Endometrium (tissue), 2 donors: ENCODE data around the gene TMEM117.

Source experiments
- FAIRE-seq: peaks from 2 replicates; lab custom pipeline; 2012; peaks lifted over from hg19 to GRCh38; lab: Jason Lieb, UNC
- donor health status: control.
- donor health status: control.

TMEM117 gene

DNA sequence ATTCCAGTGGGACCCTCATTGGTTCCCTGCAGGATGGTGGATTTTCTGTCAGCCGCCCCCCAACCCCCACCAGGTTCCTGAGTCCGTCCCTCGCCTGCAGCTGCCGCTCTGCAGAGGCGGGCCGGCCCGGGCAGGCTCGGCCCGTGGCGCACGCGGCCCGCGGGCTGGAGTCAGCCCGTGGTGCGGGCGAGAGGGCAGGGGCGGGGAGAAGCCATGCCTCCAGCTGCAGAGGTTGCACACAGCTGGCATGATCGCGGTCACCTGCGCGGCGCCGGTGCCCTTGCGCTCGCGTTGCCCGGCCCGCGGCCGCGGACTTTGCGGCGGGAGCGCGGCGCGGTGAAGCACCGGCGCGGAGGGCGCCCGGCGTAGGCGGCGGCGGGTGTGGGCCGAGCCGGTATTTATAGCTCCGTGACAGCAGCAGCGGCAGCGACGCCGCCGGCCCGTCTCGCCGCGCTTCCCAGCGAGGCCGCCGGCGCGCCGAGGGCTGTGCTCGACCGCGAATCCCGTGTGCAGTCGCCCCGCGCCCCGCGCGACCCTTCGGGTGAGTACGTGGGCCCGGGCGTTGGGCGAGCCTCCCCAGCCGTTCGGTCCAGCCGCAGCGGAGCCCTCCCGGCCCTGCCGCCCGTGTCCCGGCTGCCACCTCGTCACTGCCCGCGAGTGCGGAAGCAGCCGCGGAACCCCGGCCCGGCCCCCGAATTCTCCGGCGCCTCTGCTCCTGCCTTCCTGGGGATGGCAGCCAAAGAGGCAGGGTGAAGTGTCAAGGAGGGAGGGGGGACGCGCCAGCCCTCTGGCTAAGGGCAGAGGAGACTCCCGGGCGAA is at the start of gene TMEM117:
TMEM117 (plus strand) TSS at position 426 of the 819 bp plus-strand sequence.
- FAIRE-seq, result no peak

DNA sequence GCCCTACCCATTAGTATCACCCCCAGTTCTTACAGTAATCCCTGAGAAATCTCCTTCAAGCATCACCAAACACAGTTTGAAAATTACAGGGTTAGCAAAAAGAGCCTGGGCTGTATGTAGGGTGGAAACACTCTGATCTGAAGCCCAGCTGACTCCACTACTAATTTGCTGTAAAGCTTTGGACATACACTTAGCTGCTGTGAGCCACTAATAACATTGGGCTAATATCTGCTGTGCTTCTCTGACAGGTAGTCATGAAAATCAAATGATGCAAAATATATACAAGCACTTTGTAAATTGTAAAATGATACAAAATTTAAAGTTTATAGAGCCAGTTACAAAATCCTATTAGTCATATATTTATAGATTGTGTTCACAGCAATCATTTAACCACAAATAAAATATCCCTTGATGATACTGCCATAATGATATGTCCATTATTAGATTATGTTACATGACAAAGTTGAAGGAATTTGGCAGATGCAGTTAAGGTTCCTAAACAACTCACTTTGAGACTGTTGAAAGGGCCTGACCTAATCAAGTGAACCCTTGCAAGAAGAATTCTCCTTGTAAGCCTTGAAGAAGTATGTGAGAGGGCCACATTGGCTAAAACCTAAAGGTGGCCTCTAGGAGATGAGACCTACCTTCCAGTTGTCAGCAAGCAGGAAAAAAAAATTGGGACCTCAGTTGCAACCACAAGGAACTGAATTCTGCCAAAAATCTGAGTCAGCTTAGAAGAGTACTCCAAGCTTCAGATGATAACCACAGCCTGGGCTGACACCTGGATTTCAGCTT is 48.8 kb upstream of the TMEM117 start:
- no peak for FAIRE-seq

DNA sequence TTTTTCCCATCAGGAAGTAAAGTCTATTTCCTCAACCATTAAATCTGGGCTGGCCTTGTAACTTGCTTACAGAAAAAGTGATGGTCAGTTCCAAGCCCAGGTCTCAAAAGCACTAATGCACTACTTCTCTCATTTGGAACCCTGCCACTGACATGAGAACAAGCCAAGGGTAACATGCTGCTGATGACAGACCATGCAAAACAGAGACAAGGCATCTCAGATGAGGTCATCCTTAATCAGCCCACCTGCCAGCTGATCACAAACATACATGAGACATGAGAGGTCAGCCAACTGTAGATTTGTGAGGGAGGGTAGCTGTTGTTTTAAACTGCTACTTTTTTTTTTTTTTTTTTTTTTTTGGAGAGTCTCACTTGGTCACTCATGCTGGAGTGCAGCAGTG is 45.9 kb upstream of the TMEM117 start:
- no peak for FAIRE-seq

DNA sequence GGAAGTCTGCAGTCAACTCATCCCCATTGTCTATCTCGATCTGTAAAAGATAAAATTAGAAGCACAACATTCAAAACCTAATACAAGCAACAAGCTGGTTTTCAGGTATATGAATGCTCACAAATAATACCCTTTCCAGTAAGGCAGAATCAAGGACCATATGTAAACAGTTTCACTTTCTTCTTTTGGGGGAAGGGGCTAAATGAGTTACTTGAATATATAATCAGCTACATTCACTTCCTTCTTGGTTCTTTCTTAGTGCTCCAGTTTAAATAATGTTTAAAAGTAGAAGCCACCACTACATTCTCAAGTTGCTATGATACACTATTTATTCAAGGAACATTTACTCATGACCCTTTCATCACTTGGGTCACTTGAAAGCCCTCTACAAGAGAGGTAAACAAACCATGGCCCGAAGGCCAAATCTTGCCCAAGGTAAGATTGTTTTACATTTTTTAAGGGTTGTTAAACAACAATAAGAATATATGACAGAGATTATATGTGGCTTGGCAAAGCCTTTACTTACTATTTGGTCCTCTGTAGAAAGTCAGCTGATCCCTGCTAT is 40.1 kb upstream of the TMEM117 start:
- FAIRE-seq, result no peak

DNA sequence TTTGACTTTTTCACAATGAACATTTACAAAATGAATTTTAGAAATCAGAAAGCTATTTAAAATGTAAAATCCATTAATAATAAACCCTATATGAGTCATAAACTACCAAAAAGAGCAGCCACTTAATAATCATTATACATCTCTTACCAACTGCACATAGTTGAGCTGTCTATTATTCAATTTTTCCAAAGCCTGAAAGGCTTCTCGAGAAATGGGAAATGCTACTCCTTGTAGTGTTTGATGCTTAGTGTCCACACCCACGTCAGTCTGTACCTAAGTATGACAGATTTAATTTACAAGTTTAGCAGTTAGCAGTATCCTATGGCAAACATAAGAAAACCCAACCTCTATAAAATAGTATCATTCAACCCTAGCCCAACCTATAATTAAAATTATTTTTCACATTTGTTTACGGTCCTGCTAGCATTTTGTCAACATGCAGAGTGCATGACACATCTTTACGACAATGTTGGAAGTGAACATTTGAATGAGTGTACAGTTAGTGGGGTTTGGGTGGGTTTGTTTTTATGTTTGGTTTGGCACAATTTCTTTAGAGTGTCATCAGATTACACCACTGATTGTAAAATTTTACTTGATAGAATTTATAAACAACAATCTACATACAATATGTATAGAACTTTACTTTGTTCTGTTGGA is 38.2 kb upstream of the TMEM117 start:
- FAIRE-seq, result no peak

DNA sequence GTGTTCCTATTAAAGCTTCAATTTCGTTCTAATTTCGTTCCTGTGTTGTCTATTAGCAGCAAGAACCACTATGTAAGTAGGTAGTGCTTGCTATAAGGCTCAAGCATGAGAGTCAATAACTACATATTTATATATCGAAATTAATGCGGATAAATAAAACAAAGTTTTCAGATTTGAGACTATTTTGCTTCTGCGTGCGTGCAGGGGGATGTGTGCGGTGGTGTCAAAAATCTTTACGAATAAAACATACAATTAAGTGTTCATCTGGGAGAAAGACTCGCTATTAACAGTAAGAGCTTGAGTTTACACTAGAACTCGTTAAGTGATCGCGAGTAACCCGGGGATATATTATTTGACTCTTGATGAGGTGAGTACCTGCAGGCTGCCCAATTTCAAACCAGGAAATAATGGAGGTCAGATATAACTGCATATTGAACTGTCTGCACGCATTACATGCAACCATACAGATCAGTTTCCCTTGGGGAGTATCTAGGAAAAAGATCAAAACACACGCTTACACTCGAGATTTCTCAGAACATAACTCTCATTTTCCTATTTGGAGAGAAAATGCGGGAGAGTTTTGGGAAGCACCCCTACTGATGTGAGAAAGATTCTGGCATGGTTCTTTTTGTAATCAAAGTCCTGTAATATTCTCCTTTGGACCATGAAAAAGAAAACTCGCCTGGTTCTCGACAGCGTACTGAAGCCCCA is 30.6 kb upstream of the TMEM117 start:
- no peak for FAIRE-seq

DNA sequence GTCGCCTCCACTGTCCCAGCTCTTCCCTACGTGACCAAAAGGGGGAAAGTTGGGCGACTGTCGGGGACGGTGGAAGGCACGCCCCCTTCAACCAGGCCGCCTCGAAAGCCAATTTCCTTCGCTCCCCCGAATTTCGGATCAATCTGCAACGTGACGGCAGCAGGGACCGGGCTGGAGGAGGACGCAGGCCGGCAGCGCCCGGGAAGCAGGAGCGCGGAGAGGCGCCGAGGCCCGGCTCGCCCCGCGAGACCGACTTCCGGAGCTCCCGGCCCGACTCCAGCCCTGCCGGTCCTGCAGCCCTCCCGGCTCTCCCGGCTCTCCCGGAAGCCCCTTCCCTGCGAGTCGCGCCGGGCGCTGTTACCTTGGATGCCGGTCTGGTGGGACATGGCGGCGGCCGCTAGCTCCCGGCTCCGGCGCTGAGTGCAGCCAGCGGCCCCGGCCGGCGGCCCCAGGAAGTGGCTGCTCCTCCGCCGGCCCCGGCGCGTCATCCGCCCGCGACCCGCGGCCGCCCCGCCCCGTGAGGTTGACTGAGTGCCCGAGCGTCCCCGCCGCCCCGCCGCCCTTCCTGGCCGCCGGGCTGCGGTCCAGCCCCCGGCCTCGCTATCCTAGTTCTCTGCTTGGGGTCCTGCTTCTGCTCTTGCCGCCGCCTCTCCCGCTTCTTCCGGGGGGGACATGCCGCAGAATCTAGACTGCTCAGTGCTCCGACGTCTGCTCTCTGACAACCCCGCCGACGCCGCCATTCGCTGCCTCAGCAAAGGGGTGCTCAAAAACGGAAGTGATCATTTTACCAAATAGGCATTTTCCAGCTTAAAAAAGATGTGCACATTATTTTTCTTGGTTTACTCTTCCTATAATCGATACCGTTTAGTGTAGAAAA is 29.8 kb upstream of the TMEM117 start, which contains the start of gene TWF1:
TWF1 (minus strand) TSS at position 458 of the 877 bp plus-strand sequence; CDS start at position 386, 72 bp downstream.
- no peak for FAIRE-seq

DNA sequence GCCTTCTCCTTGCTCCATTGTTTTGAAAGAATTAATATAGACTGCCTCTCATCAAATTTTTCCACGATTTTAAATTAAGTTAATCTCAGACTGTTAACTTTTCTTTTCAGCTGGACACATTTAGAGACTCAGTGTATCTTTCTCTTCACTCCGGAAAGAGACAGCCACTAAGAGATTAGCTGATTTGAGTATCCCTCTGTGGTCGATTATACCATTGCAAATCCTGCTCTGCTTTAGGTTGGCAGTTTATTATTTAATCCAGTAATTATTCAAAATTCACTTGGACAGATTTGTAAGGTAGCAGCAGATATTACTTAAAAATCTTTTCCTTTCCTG is 29.2 kb upstream of the TMEM117 start:
- no peak for FAIRE-seq

DNA sequence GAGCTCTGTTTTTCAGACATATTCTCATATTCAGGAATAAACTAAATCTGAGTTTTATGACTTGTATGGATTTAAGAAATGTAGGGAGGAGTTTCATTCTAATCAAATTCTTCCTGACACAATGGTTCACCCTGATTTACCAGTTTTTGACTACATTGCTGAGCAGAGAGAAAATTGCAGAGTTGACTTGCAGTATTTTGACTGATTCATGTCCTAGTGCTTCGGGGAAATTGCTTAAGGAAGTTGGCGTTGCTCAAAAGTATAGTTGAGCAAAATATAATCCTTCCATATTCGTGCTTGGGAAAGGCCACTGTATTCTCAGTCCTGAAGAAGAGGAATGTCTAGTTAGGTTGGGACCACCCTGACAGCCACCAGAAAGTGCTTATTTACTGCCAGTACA is 28.5 kb upstream of the TMEM117 start:
- no peak for FAIRE-seq

DNA sequence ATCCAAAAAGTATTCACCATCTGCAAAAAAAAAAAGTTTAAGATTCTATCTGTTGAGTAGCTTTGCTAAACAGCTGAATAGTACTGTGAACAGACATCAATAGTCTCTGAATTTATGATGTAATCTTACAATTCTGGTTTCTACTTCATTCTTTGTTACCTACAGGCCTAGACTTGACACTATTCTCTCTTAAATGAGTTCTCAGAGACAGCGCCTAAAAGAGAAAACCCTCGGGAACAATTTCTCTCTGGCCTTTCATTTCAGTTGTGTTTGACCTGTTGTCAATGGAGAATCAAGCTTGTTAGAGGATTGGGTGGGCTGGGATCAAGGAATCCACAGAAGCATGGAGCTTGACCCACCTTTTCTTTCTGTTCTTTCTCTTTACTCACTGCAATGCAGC is 23.8 kb upstream of the TMEM117 start:
- no peak for FAIRE-seq

DNA sequence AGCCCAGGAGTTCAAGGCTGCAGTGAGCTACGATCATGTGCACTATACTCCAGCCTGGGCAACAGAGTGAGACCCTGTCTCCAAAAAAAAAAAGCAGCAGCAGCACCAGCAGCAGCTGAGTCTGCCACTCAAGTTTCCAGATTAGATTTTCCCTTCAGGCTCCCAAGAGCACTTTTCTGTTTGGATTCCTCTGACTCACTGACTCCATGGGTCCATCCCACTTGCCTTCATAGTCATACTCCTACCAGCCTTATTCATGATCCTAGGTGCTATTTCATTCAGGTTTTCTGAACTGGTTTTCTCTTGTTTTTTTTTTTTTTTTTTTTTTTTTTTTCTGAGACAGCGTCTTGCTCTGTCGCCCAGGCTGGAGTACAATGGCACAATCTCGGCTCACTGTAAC is 23.0 kb upstream of the TMEM117 start:
- FAIRE-seq, result no peak

DNA sequence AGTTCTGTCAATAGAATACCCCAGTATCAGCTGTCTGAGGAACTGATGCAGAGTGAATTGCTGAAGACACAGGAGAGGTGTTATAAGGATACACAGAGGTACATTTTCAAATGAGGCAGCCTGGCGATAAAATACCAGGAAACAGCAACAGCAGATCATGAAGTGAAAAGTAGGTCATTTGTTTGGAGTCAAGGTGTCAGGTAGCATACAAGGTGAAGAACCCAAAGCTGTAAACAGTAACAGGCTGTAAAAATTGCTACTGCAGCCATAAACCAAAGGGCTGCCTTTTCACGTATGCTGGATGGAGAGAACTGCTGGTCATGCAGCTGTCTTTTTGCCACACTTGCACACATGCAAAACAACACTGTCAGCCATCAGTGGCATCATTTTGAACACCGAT is 20.5 kb upstream of the TMEM117 start:
- FAIRE-seq, result no peak

DNA sequence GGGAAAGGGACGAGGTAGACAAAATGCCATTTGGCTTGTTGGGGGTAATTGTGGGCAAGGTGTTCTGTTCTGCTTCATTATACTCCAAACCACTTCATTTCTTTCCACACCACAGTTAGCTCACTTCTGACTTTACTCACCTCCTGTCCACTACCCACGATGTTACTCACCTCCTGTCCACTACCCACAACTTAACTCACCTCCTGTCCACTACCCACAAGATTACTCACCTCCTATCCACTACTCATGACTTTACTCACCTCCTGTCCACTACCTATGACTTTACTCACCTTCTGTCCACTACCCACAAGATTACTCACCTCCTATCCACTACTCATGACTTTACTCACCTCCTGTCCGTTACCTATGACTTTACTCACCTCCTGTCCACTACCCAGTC is 19.7 kb upstream of the TMEM117 start:
- no peak for FAIRE-seq

DNA sequence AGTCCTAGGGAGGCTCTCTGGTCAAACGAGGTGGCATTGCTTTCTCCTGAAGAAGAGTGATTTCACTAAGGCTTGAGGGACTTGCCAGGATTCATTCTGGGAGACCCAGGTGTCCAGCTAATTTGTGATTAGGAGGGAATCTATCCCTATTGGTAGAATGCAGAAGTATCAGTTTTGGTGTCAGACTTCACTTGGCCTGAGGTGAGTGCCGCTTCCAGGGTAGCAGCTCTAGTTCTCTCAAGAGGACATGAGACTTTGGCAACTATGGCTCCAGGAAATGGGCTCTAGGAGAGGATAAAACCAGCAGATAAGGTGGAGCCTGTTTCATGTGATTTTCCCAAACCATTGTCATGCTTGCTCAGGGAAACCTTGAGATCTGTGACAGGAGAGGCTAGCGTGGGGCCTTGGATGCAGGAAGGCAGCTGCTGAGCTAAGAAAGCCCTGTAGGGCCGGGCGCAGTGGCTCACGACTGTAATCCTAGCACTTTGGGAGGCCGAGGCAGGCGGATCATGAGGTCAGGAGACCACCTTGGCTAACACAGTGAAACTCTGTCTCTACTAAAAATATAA is 11.6 kb upstream of the TMEM117 start:
- FAIRE-seq, result no peak

DNA sequence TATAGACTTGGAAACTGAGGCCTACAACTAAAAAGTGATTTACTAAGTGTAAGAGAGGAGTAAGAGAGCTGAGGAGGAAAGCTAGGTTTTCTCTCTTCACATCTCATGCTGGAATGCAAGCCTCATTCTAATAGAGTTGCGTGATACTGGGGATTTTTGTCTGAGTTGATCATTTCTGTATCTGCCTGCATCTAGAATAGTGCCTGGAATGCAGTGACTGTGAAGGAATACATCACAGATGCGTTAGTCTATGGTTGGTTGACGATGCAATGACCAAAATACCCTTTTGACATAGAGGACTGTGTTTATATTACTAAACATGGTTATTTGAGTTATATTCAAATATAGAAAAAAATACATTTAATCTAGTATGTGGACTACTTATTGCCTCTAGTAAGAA is 9.2 kb upstream of the TMEM117 start:
- no peak for FAIRE-seq

DNA sequence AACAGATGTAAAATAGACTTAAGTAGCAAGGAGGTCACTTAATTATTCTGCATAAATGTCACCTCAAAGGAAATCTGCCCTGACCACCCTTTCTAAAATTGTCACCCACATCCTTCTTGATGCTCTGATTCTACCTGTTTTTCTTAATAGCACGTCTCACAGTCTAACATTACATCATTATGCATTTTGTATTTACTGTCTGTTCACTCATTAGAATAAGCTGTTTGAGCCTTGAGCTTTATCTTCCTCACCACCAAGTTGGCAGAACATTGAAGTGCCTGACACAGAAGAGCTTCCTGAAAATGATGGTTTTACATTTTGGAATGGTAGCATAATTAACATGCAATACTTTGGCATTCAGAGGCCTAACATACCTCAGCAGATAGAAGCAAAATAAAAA is 8.8 kb upstream of the TMEM117 start:
- FAIRE-seq, result no peak

DNA sequence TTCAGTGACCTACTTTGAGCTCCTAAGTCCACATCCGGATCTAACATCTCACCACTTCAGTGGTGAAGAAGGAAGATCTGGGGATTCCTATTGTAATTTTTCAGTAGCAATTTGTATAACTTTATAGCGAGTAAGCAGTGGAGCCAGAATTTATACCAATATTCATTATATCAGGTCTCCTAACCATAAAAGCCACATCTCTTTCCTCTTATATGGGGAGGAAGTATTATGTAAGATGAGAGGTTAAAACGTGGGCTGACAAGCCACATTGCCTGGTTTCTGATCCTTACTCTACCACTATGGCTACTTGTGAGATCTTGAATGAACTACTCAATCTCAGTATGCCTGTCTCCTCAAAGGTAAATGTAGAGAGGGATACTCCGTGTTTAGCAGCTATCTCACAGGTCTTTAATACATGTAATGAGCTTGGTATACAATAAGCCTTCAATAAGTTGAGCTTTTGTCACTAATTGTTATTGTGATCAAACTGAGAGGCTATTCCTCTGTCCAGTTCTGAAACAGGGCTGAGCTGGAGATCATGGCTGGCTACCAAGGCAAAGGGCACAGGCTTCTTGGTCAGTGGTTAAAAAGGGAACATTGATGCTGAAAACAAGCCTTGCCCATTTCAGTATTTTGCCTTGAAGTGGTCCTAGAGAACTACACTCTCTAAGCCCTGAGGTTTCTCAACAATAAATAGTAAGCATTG is 3.3 kb upstream of the TMEM117 start:
- FAIRE-seq, result no peak

DNA sequence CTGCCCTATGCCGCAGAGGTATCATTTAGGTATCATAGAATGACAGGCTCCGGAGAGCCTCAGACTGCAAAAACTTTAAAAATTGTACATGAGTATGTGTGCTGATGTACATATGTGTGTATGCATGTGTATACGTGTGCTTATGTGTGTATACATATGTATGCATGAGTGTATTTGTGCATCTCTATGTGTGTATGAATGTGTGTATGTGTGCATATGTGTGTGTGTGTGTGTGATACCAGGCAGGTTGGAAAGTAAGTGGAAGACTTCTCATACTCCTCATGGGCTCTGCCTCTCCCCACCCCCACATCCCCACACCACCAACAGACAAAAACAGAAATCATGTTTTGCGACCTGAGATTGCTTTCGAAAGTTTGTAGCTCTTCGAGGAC is 621 bp upstream of the TMEM117 start:
- no peak for FAIRE-seq

DNA sequence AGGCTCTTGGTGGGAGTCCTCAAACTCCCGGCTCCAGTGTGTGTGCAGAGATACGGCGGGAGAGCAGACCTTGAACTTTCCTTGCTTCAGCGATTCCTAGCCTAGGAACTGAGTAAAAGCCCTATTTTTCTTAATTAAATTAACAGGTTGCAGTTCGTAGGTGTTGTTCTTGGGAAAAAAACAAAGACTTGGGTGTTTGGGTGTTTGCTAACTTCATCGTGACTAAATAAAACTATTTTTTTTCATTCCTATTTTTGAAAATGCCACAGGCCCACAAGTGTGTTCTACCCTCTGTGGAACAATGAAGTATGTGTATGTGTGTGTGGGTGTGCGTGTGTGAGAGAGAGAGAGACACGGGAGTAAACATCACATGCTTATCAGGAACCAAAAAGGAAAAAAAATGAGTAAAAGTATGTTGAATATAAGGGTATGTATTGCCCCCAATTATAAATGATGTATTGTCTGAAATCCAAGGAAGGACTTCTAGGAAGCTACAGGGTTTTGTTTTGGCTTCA is 651 bp downstream of the TMEM117 start:
- FAIRE-seq, result no peak

DNA sequence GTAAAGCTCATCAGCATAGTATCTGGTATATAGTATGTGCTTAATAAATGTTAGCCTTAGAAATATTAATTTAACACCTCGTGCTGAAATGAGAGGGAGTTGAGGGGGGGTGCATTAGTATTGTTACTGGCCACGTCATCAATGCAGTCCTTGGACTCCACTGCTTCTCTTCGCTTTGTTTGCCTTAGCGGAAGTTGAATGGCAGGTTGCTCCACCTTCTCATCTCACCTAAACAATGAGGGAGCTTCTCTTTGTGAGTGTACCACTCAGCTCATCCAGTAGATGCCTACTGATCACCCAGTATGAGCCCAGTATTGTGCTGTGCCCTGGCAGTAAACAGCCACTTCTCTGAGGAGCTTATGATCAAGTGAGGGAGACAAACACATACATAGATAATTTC is 4.5 kb downstream of the TMEM117 start:
- FAIRE-seq, result no peak
